K562 (cell line): ENCODE results near the gene BCAS3. TPM values are rescaled to one million over a fixed set of nuclear protein-coding genes. Genes with fewer than 3 reads are reported as not detected.

Source experiments
- ATAC-seq: fragments of 200-7000 bp; cut with Tn5 transposase; 3 replicates; pipeline ENCODE4 v1.9.1; 2020; ENCODE audit warnings: moderate library complexity
- BruUV-seq: library from RNA; stranded (reverse); fragments of 400-500 nt; replicated peaks from 2 replicates; lab custom pipeline; 2021; lab: Mats Ljungman, UMichigan
- CTCF ChIA-PET: fragments of 300-600 bp; formaldehyde crosslinking; extraction: SDS; loops from one replicate; lab custom pipeline; 2021; ENCODE audit warnings: low intra/inter-chr PET ratio; lab: Yijun Ruan, JAX
- POLR2A ChIA-PET: fragments of 300-600, 350-650 bp; sonication (Branson Sonifier 250); formaldehyde crosslinking; extraction: SDS; loops from one replicate; lab custom pipeline; 2021; ENCODE audit warnings: antibody characterized with exemption, inconsistent platforms; lab: Yijun Ruan, JAX
- DNase-seq, 4 experiments: peaks; one replicate each; pipeline versions ENCODE4 v3.0.0 to v3.0.0-alpha.2; 2011 to 2018; ENCODE audit warnings: low spot score in 3 of 4, mixed read lengths in 3 of 4; ENCODE audit errors: extremely low read depth in 1 of 4
- FAIRE-seq: peaks from 2 replicates; lab custom pipeline; 2011; peaks lifted over from hg19 to GRCh38; lab: Jason Lieb, UNC
- H2AFZ ChIP-seq: 2 replicates; pipeline ENCODE4 v1.6.0; 2011; ENCODE audit warnings: low read depth, low read length, control low read depth, inconsistent platforms
- H3K27ac ChIP-seq: fragments of 200-600 bp; 3 replicates; pipeline ENCODE4 v1.8.0; 2011; ENCODE audit warnings: low read depth, mild to moderate bottlenecking, control low read depth, inconsistent platforms, low read length, moderate library complexity, mixed read lengths; ENCODE audit errors: extremely low read depth
- H3K27me3 ChIP-seq, 2 experiments: fragments of 300-600 bp in 1 of 2; 2 replicates in 1 of 2; 3 replicates in 1 of 2; pipeline versions ENCODE4 v1.6.0 to v1.8.0; 2011; ENCODE audit warnings: inconsistent platforms in 2 of 2, low read length in 2 of 2, mild to moderate bottlenecking in 1 of 2, mixed read lengths in 1 of 2, moderate library complexity in 1 of 2; ENCODE audit not compliant: control insufficient read depth in 2 of 2, insufficient read depth in 2 of 2
- H3K36me3 ChIP-seq: fragments of 300-600 bp; 3 replicates; pipeline ENCODE4 v1.8.0; 2011; ENCODE audit warnings: mild to moderate bottlenecking, low read length, inconsistent platforms; ENCODE audit not compliant: control insufficient read depth, insufficient read depth
- H3K4me1 ChIP-seq, 2 experiments: fragments of 200-600 bp in 1 of 2; replicated peaks in 1 of 2; 2 replicates in 1 of 2; 3 replicates in 1 of 2; pipeline versions ENCODE4 v1.5.1 to v1.8.0; 2011; ENCODE audit warnings: inconsistent platforms in 2 of 2, low read length in 2 of 2, mild to moderate bottlenecking in 1 of 2, mixed read lengths in 1 of 2, moderate library complexity in 1 of 2; ENCODE audit not compliant: control insufficient read depth in 2 of 2, insufficient read depth in 2 of 2
- H3K4me2 ChIP-seq: 2 replicates; pipeline ENCODE4 v1.6.1; 2011; ENCODE audit warnings: low read length, control low read depth, inconsistent platforms, mixed read lengths; ENCODE audit not compliant: insufficient read depth
- H3K4me3 ChIP-seq: fragments of 200-600 bp; sonication (generic), shearing (Covaris generic); 2 replicates; pipeline ENCODE4 v1.5.1; 2016; ENCODE audit warnings: control low read depth, inconsistent platforms
- H3K79me2 ChIP-seq: fragments of 200-600 bp; 3 replicates; pipeline ENCODE4 v1.8.0; 2011; ENCODE audit warnings: low read length, inconsistent platforms; ENCODE audit not compliant: control insufficient read depth, insufficient read depth
- H3K9ac ChIP-seq, 2 experiments: 2 replicates each; pipeline versions ENCODE4 v1.6.0 to v1.6.1; 2011; ENCODE audit warnings: low read depth in 2 of 2, low read length in 2 of 2, control low read depth in 1 of 2, inconsistent platforms in 1 of 2, mild to moderate bottlenecking in 1 of 2, mixed read lengths in 1 of 2; ENCODE audit not compliant: insufficient read depth in 1 of 2
- H3K9me1 ChIP-seq: one replicate; pipeline ENCODE4 v1.6.0; 2011; ENCODE audit warnings: inconsistent platforms, mild to moderate bottlenecking, low read length, moderate library complexity; ENCODE audit not compliant: control insufficient read depth, insufficient read depth
- H3K9me3 ChIP-seq: replicated peaks from 2 replicates; pipeline ENCODE4 v1.5.1; 2011; ENCODE audit warnings: low read depth, low read length, inconsistent platforms; ENCODE audit not compliant: control insufficient read depth, insufficient read depth
- H4K20me1 ChIP-seq: replicated peaks from 2 replicates; pipeline ENCODE4 v1.6.1; 2011; ENCODE audit warnings: low read length, inconsistent platforms, mixed read lengths; ENCODE audit not compliant: control insufficient read depth, insufficient read depth
- CTCF ChIP-seq, 3 experiments: IDR thresholded peaks in 2 of 3; conservative IDR thresholded peaks in 1 of 3; 2 replicates each; pipeline ENCODE4 v1.5.1; 2011 to 2012; ENCODE audit warnings: low read length in 3 of 3, mild to moderate bottlenecking in 3 of 3, control low read depth in 2 of 3, improper control_type of control experiment in 1 of 3, inconsistent platforms in 1 of 3, low read depth in 1 of 3, mixed read lengths in 1 of 3, moderate library complexity in 1 of 3; ENCODE audit not compliant: insufficient read depth in 2 of 3
- EWSR1 ChIP-seq: fragments of 450-650 bp; IDR thresholded peaks from 2 replicates; pipeline ENCODE4 v1.6.1; 2018; ENCODE audit warnings: borderline replicate concordance, mild to moderate bottlenecking, low read depth, moderate library complexity; ENCODE audit not compliant: partially characterized antibody
- HDAC1 ChIP-seq, 2 experiments: fragments of 450-650 bp; IDR thresholded peaks; 2 replicates each; pipeline ENCODE4 v1.6.1; 2016 to 2017; ENCODE audit warnings: inconsistent platforms in 1 of 2, mild to moderate bottlenecking in 1 of 2, moderate library complexity in 1 of 2
- ZBTB7A ChIP-seq: IDR thresholded peaks from 2 replicates; pipeline ENCODE4 v1.6.1; 2011; ENCODE audit warnings: low read depth, mild to moderate bottlenecking, low read length, moderate library complexity, borderline replicate concordance; ENCODE audit not compliant: control insufficient read depth
- ZFX ChIP-seq: sonication (generic); formaldehyde crosslinking; IDR thresholded peaks from 2 replicates; pipeline ENCODE4 v1.8.0; 2022; ENCODE audit warnings: mild to moderate bottlenecking, missing genetic modification reagents, moderate library complexity
- WGBS: fragments of 100-300 bp; shearing (Covaris generic); methylation state at CpG from one replicate; pipeline ENCODE4 v1.1.6; 2016; ENCODE audit warnings: low coverage, mixed read lengths; ENCODE audit not compliant: insufficient coverage; ENCODE audit errors: missing lambda C conversion rate; 5-methylcytosine and 5-hydroxymethylcytosine counted together
- in situ Hi-C: fragments of 300-500 bp; cut with MboI; formaldehyde crosslinking; loops from 4 replicates; pipeline ENCODE4 v1.15.0; 2018; ENCODE audit warnings: inconsistent platforms, mixed read lengths
- intact Hi-C: fragments of 100-400 bp; cut with micrococcal nuclease; formaldehyde crosslinking; loops from 2 replicates; pipeline ENCODE4 v1.14.2; 2022
- polyA plus RNA-seq, 8 experiments: library from polyadenylated mRNA; depleted of rRNA in 4 of 8; stranded (reverse) in 5 of 8; unstranded in 3 of 8; fragments of >200 nt; fragmentation: Nextera tagmentation in 2 of 8; fragmentation: Illumina TruSeq in 1 of 8; extraction: Ambion mirVana in 2 of 8; extraction: Trizol in 1 of 8; gene quantifications; 2 replicates each; pipeline versions ENCODE4 v1.2.1 to v1.2.3, GENCODE V29; 2011 to 2014; ENCODE audit warnings: inconsistent platforms in 1 of 8, missing spikeins in 1 of 8
- total RNA-seq, 7 experiments: library from RNA; depleted of rRNA in 6 of 7; stranded (reverse); fragments of >200 nt in 6 of 7; fragmentation: Illumina TruSeq in 2 of 7; extraction: Trizol in 2 of 7; gene quantifications; 2 replicates each; pipeline versions ENCODE4 v1.2.1 to v1.2.3, GENCODE V29; 2011 to 2021; ENCODE audit warnings: low replicate concordance in 1 of 7

BCAS3 gene
- total and polyA plus RNA-seq, 9 of the 15 experiments (the other 6 are each of a cell fraction or from before 2014, with no cell fraction given): 1.9 to 5.5 (median 3.5) TPM

- Histone ChIP-seq H3K9me1 (no peaks in the 10 kb centered on the region), H3K27me3 (no peaks in the 10 kb centered on the region), H3K27ac (no peak overlapping the region), H3K9ac (no peak overlapping the region), H3K79me2 (peaks cover 18% of the 10 kb centered on the region; the same call in 2 of the 3 replicates), H3K9me3 (no peaks in the 10 kb centered on the region), H2AFZ (no peak overlapping the region), H4K20me1 (no peaks in the 10 kb centered on the region), H3K4me1 (no peaks in the 10 kb centered on the region), H3K4me2 (no peak overlapping the region), H3K36me3 (peaks cover 21% of the 10 kb centered on the region; the same call in 2 of the 3 replicates), H3K4me3 (no peak overlapping the region)
- DNase-seq (peak in 1 of 4 experiments; percentile 20), FAIRE-seq (peak; percentile 37), ATAC-seq (no peak)
- ChIA-PET CTCF (interaction anchor here (1.1 kb wide), 1 partner anchor 410 kb away, joined by 3 read pairs; no protein-coding TSS in a partner anchor), POLR2A (no interaction called here)
- no TSS peak for BruUV-seq
- WGBS: 100% methylated on average over 2 of the region's 2 CpGs
- intact Hi-C loops (no loop called here), in situ Hi-C loops (loop anchor here (10.0 kb wide), 1 partner anchor 536 kb away; no protein-coding TSS in a partner anchor)
- TF ChIP-seq ZBTB7A (no peak), HDAC1 (IDR thresholded peaks at IDR 0.05) (no peak), ZFX (CRISPR knock-in tag) (no peak), EWSR1 (peak; percentile 57), CTCF (IDR thresholded peaks at IDR 0.05 in 2 of 3, conservative IDR thresholded peaks at IDR 0.05 in 1 of 3; ENCODE audit: insufficient read depth in 2 of 3, low read depth in 1 of 3, low read length in 3 of 3) (peak; percentile 20 to 34 (median 29); a peak in 3 of 6 replicates)
Measured at GRCh38 chr17:60640503-60640902, 37.1 kb upstream of the BCAS3 start.
